NCI-H460 (cell line): Measurements from ENCODE around the gene CACYBP. TPM values are rescaled to one million over a fixed set of nuclear protein-coding genes. Genes with fewer than 3 reads are reported as not detected.

Source experiments
- small RNA-seq, 2 experiments: library from RNA; depleted of rRNA; stranded (forward); fragments of <200 nt; gene quantifications; one replicate each; pipeline ENCODE3, GENCODE V24; 2014
- total RNA-seq: library from RNA; depleted of rRNA; stranded (reverse); fragments of >200 nt; shearing (Covaris generic); gene quantifications from 2 replicates; pipeline ENCODE4 v1.2.3, GENCODE V29; 2014; rRNA removed

CACYBP gene
- total RNA-seq, 1 experiment from 2014 or later = 644 TPM

Small RNA genes lying within 50 kb of the gene (small RNA-seq; reads per million reads assigned to genes)
- gene RF00019 (0 reads per million in 2 experiments), gene RNU6-307P (0 reads per million in 2 experiments)

Other genes with a start within 250 kb of the CACYBP start
- gene MRPS14, start 23.5 kb downstream of the CACYBP start, total RNA-seq = 45.5 and 55.1 TPM in 2 replicates
- not detected in 2 replicates for gene TNN, start 67.9 kb downstream of the CACYBP start, total RNA-seq
- 4.2 and 5.0 TPM in 2 replicates for gene KIAA0040, start 192.8 kb downstream of the CACYBP start, total RNA-seq